22Rv1 (cell line): ENCODE data around the gene PMPCA.

Experiments
- H3K27ac ChIP-seq: fragments of 450-650 bp; 2 replicates; pipeline ENCODE4 v1.5.1; 2017
- ZFX ChIP-seq: fragments of 450-650 bp; IDR thresholded peaks from 2 replicates; pipeline ENCODE4 v1.6.1; 2017; ENCODE audit warnings: antibody characterized with exemption, borderline replicate concordance
- TF ChIP-seq, protein P1 (sequence below): fragments of 450-650 bp; IDR thresholded peaks from 2 replicates; pipeline ENCODE4 v1.5.1; 2017; ENCODE audit warnings: mild to moderate bottlenecking

The PMPCA gene

DNA sequence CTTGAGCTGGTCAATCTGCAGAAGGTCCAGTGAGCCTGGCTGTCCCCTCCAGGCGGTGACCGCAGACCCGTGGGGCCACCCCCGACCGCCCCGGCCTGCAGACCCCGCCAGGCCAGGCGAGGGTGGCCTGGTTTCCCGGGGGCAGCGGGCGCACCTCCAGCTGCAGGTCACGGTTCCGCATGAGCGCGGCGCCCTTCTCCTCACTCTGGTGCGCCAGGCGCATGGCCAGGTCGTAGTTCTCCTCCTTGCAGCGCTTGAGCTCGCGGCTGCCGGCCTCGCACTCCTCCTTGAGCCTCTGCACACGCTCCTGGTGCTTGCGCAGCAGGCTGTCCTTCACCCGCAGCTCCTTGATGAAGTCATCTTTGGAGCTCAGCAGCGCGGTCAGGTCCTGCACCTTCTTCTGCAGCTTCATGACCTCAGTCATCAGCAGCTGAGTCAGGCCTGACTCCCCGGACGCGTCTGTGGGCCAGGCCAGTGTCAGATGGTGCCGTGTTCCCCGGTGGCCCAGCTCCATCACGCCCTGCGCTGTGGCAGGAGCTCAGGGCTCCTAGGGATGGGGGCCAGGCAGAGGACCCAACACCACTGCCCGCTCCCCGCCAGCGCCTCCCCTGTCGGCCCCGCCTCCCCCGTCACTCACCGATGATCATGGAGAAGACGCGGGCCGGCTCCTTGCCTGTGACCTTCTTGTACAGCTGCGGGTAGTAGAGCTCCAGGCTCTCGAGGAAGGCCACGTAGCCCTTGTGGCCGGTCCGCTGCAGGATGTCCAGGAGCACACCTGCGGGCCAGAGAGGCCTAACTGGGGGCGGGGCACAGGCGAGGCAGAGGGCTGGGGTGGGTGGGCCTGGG lies 39.5 kb upstream of the PMPCA start:
- H3K27ac ChIP-seq: no peak overlapping the region
- TF ChIP-seq, protein P1, sequence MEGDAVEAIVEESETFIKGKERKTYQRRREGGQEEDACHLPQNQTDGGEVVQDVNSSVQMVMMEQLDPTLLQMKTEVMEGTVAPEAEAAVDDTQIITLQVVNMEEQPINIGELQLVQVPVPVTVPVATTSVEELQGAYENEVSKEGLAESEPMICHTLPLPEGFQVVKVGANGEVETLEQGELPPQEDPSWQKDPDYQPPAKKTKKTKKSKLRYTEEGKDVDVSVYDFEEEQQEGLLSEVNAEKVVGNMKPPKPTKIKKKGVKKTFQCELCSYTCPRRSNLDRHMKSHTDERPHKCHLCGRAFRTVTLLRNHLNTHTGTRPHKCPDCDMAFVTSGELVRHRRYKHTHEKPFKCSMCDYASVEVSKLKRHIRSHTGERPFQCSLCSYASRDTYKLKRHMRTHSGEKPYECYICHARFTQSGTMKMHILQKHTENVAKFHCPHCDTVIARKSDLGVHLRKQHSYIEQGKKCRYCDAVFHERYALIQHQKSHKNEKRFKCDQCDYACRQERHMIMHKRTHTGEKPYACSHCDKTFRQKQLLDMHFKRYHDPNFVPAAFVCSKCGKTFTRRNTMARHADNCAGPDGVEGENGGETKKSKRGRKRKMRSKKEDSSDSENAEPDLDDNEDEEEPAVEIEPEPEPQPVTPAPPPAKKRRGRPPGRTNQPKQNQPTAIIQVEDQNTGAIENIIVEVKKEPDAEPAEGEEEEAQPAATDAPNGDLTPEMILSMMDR: no peak
- TF ChIP-seq ZFX: no peak

DNA sequence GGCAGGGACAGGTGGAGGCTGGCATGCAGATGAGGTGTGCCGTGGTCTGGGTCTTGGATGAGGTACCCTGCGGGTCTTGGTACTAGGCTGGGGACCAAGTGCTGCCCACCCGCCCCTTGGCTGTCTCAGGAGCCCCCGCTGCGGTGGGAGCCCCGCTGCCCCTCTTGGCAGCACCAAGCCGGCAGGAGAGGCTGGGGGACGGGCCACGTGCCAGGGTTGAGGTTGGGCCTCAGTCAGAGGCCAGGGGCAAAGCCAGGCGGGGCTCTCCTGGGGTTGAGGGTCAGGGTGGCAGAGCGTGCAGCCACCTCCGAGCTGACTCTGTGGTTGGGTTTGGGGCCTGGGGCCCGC lies 39.0 kb upstream of the PMPCA start:
- H3K27ac ChIP-seq: no peak overlapping the region
- TF ChIP-seq ZFX: no peak
- TF ChIP-seq, protein P1: no peak

DNA sequence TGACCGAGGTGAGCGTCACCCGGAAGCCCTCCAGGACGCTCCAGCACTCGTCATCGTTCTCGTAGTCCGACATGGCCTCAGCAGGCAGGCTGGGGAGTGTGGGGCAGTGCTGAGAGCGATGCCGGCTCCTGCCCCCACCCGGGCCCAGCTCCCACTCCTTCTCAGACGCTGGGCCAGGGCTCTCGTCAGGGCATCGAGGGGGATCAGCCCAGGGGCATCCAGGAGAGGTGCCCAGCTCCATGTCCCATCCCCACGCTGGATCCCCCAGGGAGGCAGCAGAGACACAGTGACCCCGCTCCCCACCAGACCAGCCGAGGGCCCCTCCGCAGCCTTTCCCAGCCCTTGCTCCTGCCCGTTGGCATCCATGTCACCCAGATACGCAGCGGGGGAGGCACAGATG lies 38.5 kb upstream of the PMPCA start:
- TF ChIP-seq, protein P1: no peak
- no peak for TF ChIP-seq ZFX
- H3K27ac ChIP-seq: no peak overlapping the region

DNA sequence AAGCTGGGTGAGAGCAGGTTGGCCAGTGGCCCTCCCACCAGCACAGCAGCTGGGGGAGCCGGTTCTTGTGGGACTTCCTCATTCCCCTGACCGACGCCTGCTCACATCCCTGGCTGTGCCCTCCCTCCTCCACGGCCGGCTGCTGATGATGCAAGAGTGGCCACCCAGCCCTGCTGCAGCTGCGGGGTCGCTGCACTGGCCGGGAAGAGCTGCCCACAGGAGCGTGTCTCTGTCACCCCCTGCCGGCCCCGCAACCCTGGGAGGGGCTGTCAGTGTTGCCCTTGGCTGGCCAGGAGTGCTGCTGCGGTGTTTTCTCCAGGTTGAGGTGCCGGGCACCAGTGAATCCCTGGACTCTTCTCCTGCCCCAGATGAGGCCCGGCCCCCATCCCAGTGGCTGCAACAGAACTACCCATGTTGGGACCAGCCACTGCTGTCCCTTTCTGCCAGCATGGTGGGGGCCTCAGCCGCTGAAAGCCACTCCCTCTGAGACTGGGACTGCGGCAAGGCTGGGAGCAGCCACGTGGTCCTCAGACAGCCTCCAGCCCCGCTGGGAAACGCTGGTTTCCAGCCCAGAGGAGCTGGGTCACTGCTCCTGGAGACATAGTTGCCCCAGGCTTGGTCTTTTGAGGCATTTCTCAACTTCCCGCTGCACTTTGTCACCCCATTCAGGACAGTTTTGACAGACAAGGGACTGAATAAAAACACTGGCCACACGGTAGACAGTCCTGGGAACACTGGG lies 37.7 kb upstream of the PMPCA start:
- no peak for TF ChIP-seq ZFX
- TF ChIP-seq, protein P1: no peak
- no peak overlapping the region for H3K27ac ChIP-seq

DNA sequence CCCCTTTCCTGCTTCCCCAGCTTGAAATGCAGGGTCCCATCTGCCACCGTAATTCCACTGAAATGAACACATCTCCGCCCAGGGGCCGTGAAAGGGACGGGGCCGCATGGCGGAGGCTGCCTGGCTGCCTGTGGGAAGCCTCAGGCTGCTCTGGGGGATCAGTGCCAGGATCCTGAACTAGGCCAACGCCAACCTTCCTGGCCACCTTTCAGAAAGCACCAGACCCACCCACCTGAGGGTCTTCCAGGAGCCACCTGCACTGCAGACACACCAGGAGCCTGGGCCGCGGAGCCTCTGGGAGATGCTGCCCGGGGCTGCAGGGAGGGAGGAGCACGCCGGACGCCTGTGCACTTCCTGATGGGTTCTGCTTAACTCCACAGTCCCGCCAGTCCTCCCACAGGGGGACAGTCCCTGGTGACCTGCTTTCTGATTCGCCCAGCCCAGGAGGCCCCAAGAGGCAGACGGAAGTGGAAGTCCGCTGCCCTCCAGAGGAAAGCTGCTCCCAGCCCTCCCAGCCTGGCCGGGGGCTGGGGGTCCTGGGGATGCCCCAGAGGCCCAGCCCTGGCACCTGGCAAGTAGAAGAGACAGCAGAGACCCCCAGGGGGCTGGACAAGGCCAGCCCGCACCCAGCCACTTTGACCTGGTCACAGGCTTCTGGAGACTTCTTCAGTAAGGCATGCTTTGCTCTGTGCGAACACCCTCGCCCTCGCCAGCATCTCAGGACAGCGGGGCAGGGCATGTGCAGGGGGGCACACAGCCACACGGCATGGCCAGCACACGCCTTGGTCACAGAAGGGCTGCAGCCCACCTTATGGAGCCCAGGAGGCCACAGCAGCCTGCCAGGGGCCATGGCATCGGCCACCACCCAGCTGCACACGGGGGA lies 36.9 kb upstream of the PMPCA start, which contains the start of gene CARD9:
Gene CARD9 (minus strand): TSS at position 370 of the 883 bp plus-strand sequence. CDS start 1,591 bp downstream, outside the sequence.
- no peak within 1 kb of the TSS for H3K27ac ChIP-seq
- TF ChIP-seq, protein P1: no peak
- no peak for TF ChIP-seq ZFX

DNA sequence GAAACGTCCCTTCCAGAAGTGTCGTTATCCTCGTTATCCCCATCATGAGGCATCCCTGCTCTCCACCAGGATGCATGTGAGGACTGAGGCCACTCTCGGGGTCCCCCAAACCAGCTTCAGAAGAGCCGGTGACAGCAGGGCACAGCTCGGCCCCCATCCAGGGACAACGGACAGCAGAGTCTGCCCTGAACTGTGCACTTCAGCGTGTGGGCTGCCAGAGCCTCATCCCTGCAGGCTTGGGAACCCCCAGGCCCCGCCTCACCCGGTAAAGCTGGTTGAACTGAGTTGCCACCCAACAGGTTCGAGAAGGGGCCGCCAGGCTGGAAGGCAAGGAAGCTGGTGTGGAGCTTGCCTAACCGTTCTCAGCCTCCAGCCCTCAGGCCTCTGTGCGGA lies 36.3 kb upstream of the PMPCA start:
- TF ChIP-seq ZFX: no peak
- TF ChIP-seq, protein P1: no peak
- H3K27ac ChIP-seq: no peak overlapping the region
